ENCODE data around the gene RND1.
"Not testable (repeated sequence)": the region's sequence is repeated elsewhere in the genome, so short reads cannot be mapped to it uniquely, and the experiment has no call there.

The RND1 gene

GRCh38 chr12:48868451-48868850, 2.8 kb upstream of the RND1 start:
- DNase-seq (ENCODE audit: low spot score), result no peak

DNA sequence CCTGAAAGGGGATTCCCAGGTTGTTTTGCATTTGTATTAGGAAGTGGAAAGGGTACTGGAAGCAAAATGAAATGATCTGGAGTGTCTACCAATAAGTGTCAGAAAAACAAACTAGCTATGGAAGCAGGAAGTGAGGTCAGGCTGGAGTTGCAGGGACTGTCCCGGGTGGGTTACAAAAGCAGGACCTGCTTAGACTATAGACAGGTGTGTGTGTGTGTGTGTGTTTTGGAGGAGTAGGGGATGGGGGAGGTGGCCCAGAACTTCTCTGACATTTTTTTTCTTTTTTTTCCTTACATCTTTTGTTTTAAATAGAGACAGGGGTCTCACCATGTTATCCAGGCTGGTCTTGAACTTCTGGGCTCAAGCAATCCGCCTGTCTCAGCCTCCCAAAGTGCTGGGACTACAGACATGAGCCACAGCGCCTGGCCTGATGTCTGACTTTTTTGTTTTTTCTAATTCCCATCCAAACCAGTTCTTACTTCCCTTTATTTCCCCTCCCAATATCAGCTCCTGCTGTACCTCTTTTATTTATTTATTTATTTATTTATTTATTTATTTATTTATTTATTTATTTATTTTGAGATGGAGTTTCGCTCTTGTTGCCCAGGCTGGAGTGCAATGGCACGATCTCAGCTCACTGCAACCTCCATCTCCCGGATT, 512 bp upstream of the RND1 start:
- DNase-seq (ENCODE audit: low spot score), result no peak

GRCh38 chr12:48863291-48863690, 2.4 kb downstream of the RND1 start:
- no peak for DNase-seq (ENCODE audit: low spot score)

DNA sequence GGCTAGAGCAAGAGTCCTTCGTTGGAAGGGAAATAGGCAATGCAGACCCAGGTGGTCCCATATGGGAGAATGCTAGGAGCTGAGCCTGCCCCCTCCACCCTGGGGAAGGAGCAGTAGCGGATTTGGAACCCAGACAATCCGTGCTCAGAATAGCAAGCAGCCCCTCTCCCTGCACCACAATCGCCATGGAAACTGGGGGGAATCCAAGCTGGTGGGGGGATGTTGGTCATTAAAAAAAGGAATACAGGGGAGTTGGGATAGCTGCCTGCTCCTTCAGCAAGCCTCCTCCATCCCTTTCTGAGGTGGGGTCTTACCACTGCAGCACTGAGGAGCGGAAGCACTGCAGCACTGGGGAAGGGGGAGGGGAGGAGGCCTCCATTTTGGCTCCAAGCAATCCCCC, 2.9 kb downstream of the RND1 start:
- DNase-seq (ENCODE audit: low spot score), result no peak

DNA sequence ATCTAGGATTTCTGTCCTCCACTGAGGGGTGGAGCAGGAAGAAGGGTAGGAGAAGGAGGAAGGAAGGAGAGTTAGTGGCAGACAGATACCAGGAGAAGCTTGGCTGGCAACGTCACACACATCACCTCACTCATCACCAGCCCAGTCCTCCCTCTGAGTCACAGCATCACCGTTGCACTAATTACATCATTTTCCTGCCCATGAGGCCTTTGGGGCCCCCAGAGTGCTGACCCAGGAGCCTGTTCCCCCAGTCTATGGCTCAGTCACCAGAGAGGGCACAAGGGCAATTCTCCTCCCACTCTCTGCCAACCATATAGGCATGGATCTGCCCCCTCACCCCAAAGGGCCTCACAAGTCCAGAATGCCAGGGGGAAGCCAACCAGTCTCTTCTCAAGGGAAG, 4.6 kb downstream of the RND1 start:
- no peak for DNase-seq (ENCODE audit: low spot score)

- not testable (repeated sequence) for DNase-seq (ENCODE audit: low spot score)
Measured at GRCh38 chr12:48860236-48860635, 5.4 kb downstream of the RND1 start.

- no peak for DNase-seq (ENCODE audit: low spot score)
Measured at GRCh38 chr12:48859607-48860006, 6.1 kb downstream of the RND1 start.

DNA sequence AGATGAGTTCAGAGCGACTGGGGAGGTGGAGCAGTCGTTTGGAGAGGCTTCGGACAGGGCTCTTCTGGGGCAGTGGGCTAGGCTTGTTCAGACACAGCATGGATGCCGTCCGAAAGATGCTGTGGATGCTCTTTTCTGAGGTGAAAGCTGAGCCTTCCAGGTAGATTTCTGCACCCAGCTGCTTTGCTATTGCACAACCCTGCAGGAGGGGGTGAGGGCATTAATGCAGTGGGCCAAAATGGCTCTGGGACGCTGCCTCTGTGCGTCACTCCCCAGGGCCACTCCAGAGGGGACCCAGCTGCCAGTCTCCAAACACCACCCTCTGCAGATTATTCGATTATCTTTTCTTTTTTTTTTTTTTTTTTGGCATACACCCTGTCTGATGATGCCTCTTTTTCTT, 7.6 kb downstream of the RND1 start:
- DNase-seq (ENCODE audit: low spot score), result no peak

GRCh38 chr12:48857278-48857994, 8.2 kb downstream of the RND1 start:
- peak; percentile 70 for DNase-seq (ENCODE audit: low spot score)

DNA sequence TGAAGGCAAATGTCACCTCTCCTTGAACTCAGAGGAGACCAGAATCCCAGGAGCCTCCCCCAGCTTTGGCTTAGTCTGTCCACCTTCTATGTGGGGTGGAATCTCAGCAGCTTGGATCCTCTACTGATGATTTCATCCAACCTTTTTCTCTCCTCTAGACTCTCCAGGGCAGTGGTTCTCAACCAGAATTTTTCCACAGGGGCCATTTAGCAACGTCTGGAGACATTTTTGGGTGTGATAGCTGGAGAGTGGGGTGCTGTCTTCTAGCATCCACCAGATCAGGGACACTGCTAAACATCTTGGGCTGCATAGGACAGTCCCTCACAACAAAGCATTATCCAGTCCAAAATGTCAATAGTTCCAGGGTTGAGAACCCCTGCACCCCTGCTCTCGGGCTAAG, 9.3 kb downstream of the RND1 start:
- DNase-seq (ENCODE audit: low spot score), result no peak

GRCh38 chr12:48854932-48855331, 10.7 kb downstream of the RND1 start:
- DNase-seq (ENCODE audit: low spot score), result not testable (repeated sequence)

DNA sequence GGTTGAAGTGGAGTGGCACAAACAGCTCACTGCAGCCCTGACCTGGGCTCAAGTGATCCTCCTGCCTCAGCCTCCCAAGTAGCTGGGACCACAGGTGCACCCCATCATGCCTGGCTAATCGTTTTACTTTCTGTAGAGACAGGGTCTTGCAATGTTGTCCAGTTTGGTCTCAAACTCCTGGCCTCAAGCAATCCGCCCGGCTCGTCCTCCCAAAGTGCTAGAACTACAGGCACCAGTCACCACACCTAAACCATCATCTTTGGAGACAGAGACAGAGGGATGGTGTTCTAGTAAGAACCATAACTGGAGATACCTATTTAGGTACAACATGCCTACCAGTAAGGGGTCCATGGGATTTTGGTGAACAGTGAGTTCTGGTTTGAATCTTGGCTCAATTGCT, 11.2 kb downstream of the RND1 start:
- no peak for DNase-seq (ENCODE audit: low spot score)

DNA sequence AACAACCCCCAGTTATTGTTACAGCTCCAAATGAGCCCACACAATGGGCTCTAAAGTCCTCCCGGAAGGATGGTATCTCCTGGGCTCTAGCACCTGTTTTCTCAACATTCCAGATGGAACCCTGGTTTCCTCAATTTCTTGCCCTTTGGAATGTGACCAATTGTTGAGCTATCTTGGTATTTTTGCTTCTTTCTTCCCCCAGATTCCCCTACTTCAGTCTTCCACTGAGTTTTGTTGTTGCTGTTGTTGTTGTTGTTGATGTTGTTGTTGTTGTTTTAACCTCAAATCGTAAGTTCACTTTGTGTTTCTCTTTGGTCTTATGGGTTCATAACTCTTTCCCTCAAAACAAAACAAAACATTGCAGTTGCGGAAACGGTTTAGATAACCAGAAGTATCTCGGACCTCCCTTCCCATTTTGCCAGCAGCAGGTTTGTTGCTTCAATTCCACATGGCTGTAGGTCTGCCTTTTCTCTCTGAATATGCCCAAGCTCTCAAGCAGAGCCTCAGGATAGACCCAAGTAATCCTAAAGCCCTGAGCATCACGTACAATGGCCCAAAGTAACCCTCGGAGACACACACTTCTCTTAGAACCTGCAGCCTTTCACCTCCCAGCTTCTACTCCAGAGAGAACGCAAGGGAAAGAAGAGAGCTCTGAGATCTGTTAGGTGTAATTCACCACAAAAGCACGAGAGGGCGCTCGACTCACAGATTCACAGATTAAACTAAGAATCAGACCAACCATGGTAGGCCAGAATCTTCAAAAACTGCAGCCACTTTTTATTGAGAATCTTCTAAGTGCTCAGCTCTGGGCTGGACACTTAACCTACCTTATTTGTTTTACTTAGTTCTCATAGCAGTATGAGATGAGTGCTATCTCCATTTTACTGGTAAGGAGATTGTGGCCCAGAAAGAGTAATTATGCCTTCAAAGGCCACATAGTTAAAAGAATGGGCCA, 12.7 kb downstream of the RND1 start:
- peak; percentile 82 for DNase-seq (ENCODE audit: low spot score)

GRCh38 chr12:48851883-48852733, 13.6 kb downstream of the RND1 start, which contains the start of gene DDX23:
DDX23 (minus strand) TSS chr12:48852163; CDS start chr12:48845782, 6,381 bp downstream.
- DNase-seq (ENCODE audit: low spot score), result peak; percentile 97

DNA sequence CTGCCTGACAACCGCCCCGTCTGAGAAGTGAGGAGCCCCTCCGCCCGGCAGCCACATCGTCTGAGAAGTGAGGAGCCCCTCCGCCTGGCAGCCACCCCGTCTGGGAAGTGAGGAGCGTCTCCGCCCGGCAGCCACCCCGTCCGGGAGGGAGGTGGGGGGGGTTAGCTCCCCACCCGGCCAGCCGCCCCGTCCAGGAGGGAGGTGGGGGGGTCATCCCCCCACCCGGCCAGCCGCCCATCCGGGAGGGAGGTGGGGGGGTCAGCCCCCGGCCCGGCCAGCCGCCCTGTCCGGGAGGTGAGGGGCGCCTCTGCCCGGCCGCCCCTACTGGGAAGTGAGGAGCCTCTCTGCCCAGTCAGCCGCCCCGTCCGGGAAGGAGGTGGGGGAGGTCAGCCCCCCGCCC, 23.6 kb downstream of the RND1 start:
- not testable (repeated sequence) for DNase-seq (ENCODE audit: low spot score)

- DNase-seq (ENCODE audit: low spot score), result no peak
Measured at GRCh38 chr12:48838048-48838447, 27.6 kb downstream of the RND1 start.

GRCh38 chr12:48832321-48833060, 33.2 kb downstream of the RND1 start:
- no peak for DNase-seq (ENCODE audit: low spot score)

- no peak for DNase-seq (ENCODE audit: low spot score)
Measured at GRCh38 chr12:48831257-48831656, 34.4 kb downstream of the RND1 start.

DNA sequence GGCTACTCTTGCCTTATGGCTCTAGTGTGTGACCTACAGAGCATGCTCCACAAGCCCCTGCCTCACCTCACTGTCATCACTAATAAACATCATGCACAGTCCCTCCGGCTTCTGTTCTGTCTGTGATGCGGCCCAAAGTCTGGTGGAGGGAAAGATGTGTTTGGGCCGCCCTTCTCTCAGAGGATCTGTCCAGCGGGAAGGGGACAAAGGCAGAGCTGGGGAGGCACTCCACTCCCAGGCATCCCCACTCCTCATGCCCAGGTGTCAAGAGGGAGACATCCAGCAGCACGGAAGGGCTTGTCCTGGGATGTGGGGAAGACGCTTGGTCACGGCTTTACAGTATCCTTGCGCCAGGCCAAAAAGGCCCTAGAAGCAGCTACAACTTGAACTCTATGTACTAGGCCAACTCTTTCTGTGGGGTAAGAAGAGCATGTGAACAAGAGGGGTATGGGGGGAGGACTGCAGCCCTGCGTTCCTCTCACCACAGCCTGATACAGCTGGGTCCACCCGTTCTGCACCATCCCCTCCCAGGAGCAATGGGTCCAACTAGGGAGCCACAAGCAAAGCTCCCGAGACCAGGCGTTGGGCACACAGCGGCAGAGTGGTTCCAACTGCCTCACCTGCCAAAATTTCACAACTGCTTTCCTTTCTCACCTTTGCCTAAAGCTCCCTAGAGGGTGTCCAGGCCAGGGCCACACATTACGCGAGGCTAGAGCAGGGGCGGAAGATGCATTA, 36.7 kb downstream of the RND1 start:
- no peak for DNase-seq (ENCODE audit: low spot score)

DNA sequence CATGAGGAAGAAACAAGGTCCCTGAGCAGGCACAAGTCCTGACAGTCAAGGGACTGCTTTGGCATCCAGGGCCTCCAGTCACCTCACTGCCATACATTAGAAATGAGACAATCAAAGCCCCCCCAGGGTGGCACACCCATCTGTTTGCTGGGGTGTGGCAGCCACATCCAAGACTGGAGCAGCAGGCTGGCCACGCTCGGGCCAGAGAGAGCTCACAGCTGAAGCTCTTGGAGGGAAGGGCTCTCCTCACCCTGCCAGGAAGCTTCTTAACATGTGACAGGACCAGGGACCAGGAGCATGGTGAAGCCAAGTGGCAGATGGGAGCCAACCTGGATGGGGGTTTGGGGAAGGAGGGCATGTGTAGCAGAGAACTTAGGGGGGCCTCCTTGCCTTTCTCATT, 37.4 kb downstream of the RND1 start:
- no peak for DNase-seq (ENCODE audit: low spot score)
